Neural cell (in vitro differentiated cells): ENCODE data around the gene RPS2.

Source experiments
- EP300 ChIP-seq: fragments of 450-650 bp; conservative IDR thresholded peaks from 2 replicates; pipeline ENCODE4 v1.6.1; 2014; ENCODE audit warnings: antibody characterized with exemption, mild to moderate bottlenecking, moderate library complexity; ENCODE audit not compliant: poor library complexity, severe bottlenecking
- EZH2 ChIP-seq: fragments of 200-600, 300-800 bp; shearing (Covaris generic), sonication (generic); IDR thresholded peaks from 2 replicates; pipeline ENCODE4 v1.6.1; 2014; ENCODE audit warnings: antibody characterized with exemption, low read length, borderline replicate concordance, mild to moderate bottlenecking; ENCODE audit not compliant: insufficient read depth, poor library complexity, severe bottlenecking
- MXI1 ChIP-seq: fragments of 450-650 bp; conservative IDR thresholded peaks from 2 replicates; pipeline ENCODE4 v1.6.1; 2014; ENCODE audit warnings: antibody characterized with exemption, mild to moderate bottlenecking; ENCODE audit not compliant: poor library complexity, severe bottlenecking
- POLR2AphosphoS5 ChIP-seq: IDR thresholded peaks from 2 replicates; pipeline ENCODE4 v1.6.1; 2012
- RAD21 ChIP-seq: fragments of 450-650 bp; conservative IDR thresholded peaks from 2 replicates; pipeline ENCODE4 v1.6.1; 2014; ENCODE audit warnings: antibody characterized with exemption, mild to moderate bottlenecking, moderate library complexity
- SMC3 ChIP-seq: fragments of 450-650 bp; conservative IDR thresholded peaks from 2 replicates; pipeline ENCODE4 v1.6.1; 2014; ENCODE audit warnings: antibody characterized with exemption, mild to moderate bottlenecking, moderate library complexity; ENCODE audit not compliant: poor library complexity
- TAF1 ChIP-seq: IDR thresholded peaks from 2 replicates; pipeline ENCODE4 v1.6.1; 2012; ENCODE audit warnings: low read depth
- TF ChIP-seq, protein P1 (sequence below): fragments of 450-650 bp; IDR thresholded peaks from 2 replicates; pipeline ENCODE4 v1.5.1; 2014; ENCODE audit warnings: antibody characterized with exemption, mild to moderate bottlenecking, moderate library complexity; ENCODE audit not compliant: poor library complexity, severe bottlenecking
- TF ChIP-seq, protein P2 (sequence below): IDR thresholded peaks from 2 replicates; pipeline ENCODE4 v1.6.1; 2012; ENCODE audit warnings: borderline replicate concordance

DNA sequence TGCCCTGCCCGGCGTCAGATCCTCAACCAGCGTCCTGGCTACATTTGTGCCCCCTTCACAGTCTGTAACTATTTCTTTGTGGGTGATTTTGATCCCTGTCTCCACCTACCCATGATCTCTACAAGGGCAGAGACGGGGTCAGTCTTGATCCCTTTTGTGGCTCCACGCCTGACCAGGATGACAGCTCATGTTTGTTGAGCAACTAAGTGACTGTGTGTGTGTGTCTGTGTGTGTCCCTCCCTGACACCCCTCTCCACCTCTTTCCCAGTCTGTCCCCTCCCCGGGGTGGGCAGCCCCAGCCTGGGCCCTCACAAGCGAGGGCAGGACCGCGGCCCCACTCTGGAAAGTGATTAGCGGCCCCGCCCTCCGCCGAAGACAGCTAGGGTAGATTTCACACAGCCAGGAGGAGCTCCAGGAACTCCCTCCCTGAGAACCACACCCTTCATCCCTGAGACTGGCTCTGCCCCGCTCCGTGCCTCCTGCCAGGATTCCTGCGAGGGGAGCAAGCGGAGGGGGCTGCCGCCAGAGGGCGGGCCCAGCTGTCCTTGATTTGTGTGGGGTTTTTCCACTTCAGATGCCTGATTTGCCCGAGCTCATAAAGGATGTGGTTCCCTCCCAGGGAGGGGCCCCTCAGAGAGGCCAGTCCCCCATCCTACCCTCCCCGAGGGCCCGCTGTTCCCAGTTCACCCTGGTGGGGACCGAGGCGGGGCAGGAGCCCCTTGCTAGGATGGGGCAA lies 41.2 kb downstream of the RPS2 start:
- TF ChIP-seq, protein P1, sequence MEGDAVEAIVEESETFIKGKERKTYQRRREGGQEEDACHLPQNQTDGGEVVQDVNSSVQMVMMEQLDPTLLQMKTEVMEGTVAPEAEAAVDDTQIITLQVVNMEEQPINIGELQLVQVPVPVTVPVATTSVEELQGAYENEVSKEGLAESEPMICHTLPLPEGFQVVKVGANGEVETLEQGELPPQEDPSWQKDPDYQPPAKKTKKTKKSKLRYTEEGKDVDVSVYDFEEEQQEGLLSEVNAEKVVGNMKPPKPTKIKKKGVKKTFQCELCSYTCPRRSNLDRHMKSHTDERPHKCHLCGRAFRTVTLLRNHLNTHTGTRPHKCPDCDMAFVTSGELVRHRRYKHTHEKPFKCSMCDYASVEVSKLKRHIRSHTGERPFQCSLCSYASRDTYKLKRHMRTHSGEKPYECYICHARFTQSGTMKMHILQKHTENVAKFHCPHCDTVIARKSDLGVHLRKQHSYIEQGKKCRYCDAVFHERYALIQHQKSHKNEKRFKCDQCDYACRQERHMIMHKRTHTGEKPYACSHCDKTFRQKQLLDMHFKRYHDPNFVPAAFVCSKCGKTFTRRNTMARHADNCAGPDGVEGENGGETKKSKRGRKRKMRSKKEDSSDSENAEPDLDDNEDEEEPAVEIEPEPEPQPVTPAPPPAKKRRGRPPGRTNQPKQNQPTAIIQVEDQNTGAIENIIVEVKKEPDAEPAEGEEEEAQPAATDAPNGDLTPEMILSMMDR: peak; percentile 14
- TF ChIP-seq SMC3: no peak
- TF ChIP-seq TAF1: no peak
- no peak for TF ChIP-seq EZH2
- TF ChIP-seq POLR2AphosphoS5: no peak
- TF ChIP-seq EP300: no peak
- TF ChIP-seq, protein P2, sequence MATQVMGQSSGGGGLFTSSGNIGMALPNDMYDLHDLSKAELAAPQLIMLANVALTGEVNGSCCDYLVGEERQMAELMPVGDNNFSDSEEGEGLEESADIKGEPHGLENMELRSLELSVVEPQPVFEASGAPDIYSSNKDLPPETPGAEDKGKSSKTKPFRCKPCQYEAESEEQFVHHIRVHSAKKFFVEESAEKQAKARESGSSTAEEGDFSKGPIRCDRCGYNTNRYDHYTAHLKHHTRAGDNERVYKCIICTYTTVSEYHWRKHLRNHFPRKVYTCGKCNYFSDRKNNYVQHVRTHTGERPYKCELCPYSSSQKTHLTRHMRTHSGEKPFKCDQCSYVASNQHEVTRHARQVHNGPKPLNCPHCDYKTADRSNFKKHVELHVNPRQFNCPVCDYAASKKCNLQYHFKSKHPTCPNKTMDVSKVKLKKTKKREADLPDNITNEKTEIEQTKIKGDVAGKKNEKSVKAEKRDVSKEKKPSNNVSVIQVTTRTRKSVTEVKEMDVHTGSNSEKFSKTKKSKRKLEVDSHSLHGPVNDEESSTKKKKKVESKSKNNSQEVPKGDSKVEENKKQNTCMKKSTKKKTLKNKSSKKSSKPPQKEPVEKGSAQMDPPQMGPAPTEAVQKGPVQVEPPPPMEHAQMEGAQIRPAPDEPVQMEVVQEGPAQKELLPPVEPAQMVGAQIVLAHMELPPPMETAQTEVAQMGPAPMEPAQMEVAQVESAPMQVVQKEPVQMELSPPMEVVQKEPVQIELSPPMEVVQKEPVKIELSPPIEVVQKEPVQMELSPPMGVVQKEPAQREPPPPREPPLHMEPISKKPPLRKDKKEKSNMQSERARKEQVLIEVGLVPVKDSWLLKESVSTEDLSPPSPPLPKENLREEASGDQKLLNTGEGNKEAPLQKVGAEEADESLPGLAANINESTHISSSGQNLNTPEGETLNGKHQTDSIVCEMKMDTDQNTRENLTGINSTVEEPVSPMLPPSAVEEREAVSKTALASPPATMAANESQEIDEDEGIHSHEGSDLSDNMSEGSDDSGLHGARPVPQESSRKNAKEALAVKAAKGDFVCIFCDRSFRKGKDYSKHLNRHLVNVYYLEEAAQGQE: no peak
- no peak for TF ChIP-seq MXI1
- TF ChIP-seq RAD21: no peak
